ENCODE results near the gene CD2AP.

Gene CD2AP

GRCh38 chr6:47489995-47490394 is 12.4 kb downstream of the CD2AP start:
- no peak for TF ChIP-seq CTCF (conservative IDR thresholded peaks at IDR 0.05)
- no peak for TF ChIP-seq ZFX (IDR thresholded peaks at IDR 0.05)
- no peak overlapping the region for H3K27ac ChIP-seq

- no peak overlapping the region for H3K27ac ChIP-seq
- TF ChIP-seq ZFX (IDR thresholded peaks at IDR 0.05) (no peak), CTCF (conservative IDR thresholded peaks at IDR 0.05) (no peak)
Observed at GRCh38 chr6:47490676-47491075, 13.1 kb downstream of the CD2AP start.

GRCh38 chr6:47492355-47492754 is 14.8 kb downstream of the CD2AP start:
- TF ChIP-seq CTCF (conservative IDR thresholded peaks at IDR 0.05) (no peak), ZFX (IDR thresholded peaks at IDR 0.05) (no peak)
- no peak overlapping the region for H3K27ac ChIP-seq

- TF ChIP-seq ZFX (IDR thresholded peaks at IDR 0.05) (no peak), CTCF (conservative IDR thresholded peaks at IDR 0.05) (no peak)
- no peak overlapping the region for H3K27ac ChIP-seq
Observed at GRCh38 chr6:47495207-47495606, 17.6 kb downstream of the CD2AP start.

- TF ChIP-seq ZFX (IDR thresholded peaks at IDR 0.05) (no peak), CTCF (conservative IDR thresholded peaks at IDR 0.05) (no peak)
- no peak overlapping the region for H3K27ac ChIP-seq
Observed at GRCh38 chr6:47495954-47496545, 18.5 kb downstream of the CD2AP start.

- no peak overlapping the region for H3K27ac ChIP-seq
- TF ChIP-seq CTCF (conservative IDR thresholded peaks at IDR 0.05): no peak
- TF ChIP-seq ZFX (IDR thresholded peaks at IDR 0.05): no peak
Observed at GRCh38 chr6:47496935-47497579, 19.5 kb downstream of the CD2AP start.

- TF ChIP-seq ZFX (IDR thresholded peaks at IDR 0.05): no peak
- no peak for TF ChIP-seq CTCF (conservative IDR thresholded peaks at IDR 0.05)
- H3K27ac ChIP-seq: no peak overlapping the region
Observed at GRCh38 chr6:47502920-47503319, 25.3 kb downstream of the CD2AP start.

All from C4-2B (cell line).